B cell (primary cell): Measurements from ENCODE around the gene GRAMD1C.

Source experiments
- CTCF ChIP-seq: fragments of 200-600 bp; IDR thresholded peaks from one replicate; pipeline ENCODE4 v1.8.0; 2022; ENCODE audit warnings: antibody characterized with exemption, mild to moderate bottlenecking
- EZH2 ChIP-seq: IDR thresholded peaks from 2 replicates; pipeline ENCODE4 v1.6.1; 2012; ENCODE audit warnings: borderline replicate concordance, low read depth, mild to moderate bottlenecking, moderate library complexity, low read length; ENCODE audit not compliant: insufficient read depth, poor library complexity, severe bottlenecking

DNA sequence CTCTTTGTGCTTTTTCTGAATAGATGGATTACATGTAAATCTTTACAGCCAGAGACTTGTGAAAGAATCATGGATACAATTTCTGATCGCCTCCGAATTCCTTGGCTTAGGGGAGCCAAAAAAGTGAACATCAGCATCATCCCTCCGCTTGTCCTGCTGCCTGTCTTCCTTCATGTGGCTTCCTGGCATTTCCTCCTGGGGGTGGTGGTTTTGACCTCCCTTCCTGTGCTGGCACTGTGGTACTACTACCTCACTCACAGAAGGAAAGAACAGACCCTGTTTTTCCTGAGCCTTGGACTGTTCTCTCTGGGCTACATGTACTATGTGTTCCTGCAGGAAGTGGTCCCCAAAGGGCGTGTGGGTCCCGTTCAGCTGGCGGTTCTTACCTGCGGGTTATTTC lies 115.1 kb downstream of the GRAMD1C start:
- TF ChIP-seq CTCF (no peak), EZH2 (no peak)
